AG04450 (cell line): ENCODE measurements around the gene SORCS2. TPM values are rescaled to one million over a fixed set of nuclear protein-coding genes. Genes with fewer than 3 reads are reported as not detected.

Experiments used
- CTCF ChIA-PET: fragments of 300-600, 350-600 bp; formaldehyde crosslinking; extraction: SDS; loops from one replicate; lab custom pipeline; 2022; ENCODE audit warnings: antibody characterized with exemption, inconsistent platforms; lab: Charles Lee
- POLR2A ChIA-PET: fragments of 350-600 bp; formaldehyde crosslinking; extraction: SDS; loops from one replicate; lab custom pipeline; 2021; ENCODE audit warnings: antibody characterized with exemption, inconsistent platforms; lab: Yijun Ruan, JAX
- DNase-seq: peaks from one replicate; pipeline ENCODE4 v3.0.0-alpha.2; 2011; ENCODE audit warnings: low read depth, low spot score
- H3K27ac ChIP-seq: one replicate; pipeline ENCODE4 v1.5.1; 2012; ENCODE audit warnings: low read depth, low read length, control low read depth
- H3K27me3 ChIP-seq: one replicate; pipeline ENCODE4 v1.6.0; 2012; ENCODE audit warnings: low read length; ENCODE audit not compliant: control insufficient read depth, insufficient read depth
- H3K4me3 ChIP-seq: 2 replicates; pipeline ENCODE4 v1.5.1; 2011; ENCODE audit warnings: mild to moderate bottlenecking, low read depth, low read length, control low read depth
- H3K9me3 ChIP-seq: 2 replicates; pipeline ENCODE4 v1.5.1; 2012; ENCODE audit warnings: low read length; ENCODE audit not compliant: control insufficient read depth, insufficient read depth
- CTCF ChIP-seq: IDR thresholded peaks from 2 replicates; pipeline ENCODE4 v1.5.1; 2011; ENCODE audit warnings: low read depth, low read length, control low read depth, inconsistent platforms
- polyA plus RNA-seq: library from polyadenylated mRNA; depleted of rRNA; stranded (reverse); fragments of >200 nt; gene quantifications from 2 replicates; pipeline ENCODE4 v1.2.3, GENCODE V29; 2011

SORCS2 gene
- polyA plus RNA-seq, 1 experiment, result 0.29 TPM

- no peak for DNase-seq
Measured at GRCh38 chr4:7414736-7415510, 222.6 kb downstream of the SORCS2 start.

GRCh38 chr4:7415927-7416686 is 223.8 kb downstream of the SORCS2 start:
- POLR2A ChIA-PET, result no interaction called here
- Histone ChIP-seq H3K27me3 (peaks cover 25% of the 10 kb centered on the region), H3K27ac (no peak overlapping the region), H3K9me3 (peaks cover 3% of the 10 kb centered on the region), H3K4me3 (no peak overlapping the region)
- CTCF ChIA-PET, result no interaction called here
- no peak for DNase-seq
- no peak for TF ChIP-seq CTCF

More at GRCh38 chr4:7414736-7415510, 222.6 kb downstream of the SORCS2 start:
- H3K27me3 ChIP-seq, result peaks cover 26% of the 10 kb centered on the region
- TF ChIP-seq CTCF, result no peak
- CTCF ChIA-PET, result no interaction called here
- peaks cover 3% of the 10 kb centered on the region for H3K9me3 ChIP-seq
- POLR2A ChIA-PET, result no interaction called here
- no peak overlapping the region for H3K27ac ChIP-seq
- no peak overlapping the region for H3K4me3 ChIP-seq

GRCh38 chr4:7416745-7417432 is 224.6 kb downstream of the SORCS2 start:
- ChIA-PET POLR2A (no interaction called here), CTCF (no interaction called here)
- H3K27me3 ChIP-seq, result peaks cover 18% of the 10 kb centered on the region
- no peak overlapping the region for H3K4me3 ChIP-seq
- DNase-seq, result no peak
- H3K9me3 ChIP-seq, result peaks cover 3% of the 10 kb centered on the region
- TF ChIP-seq CTCF, result no peak
- H3K27ac ChIP-seq, result no peak overlapping the region

- Histone ChIP-seq H3K27me3 (peaks cover 10% of the 10 kb centered on the region), H3K9me3 (peaks cover 3% of the 10 kb centered on the region), H3K4me3 (no peak overlapping the region), H3K27ac (no peak overlapping the region)
- POLR2A ChIA-PET, result no interaction called here
- CTCF ChIA-PET, result no interaction called here
- no peak for TF ChIP-seq CTCF
- no peak for DNase-seq
Measured at GRCh38 chr4:7417639-7418038, 225.3 kb downstream of the SORCS2 start.
